ENCODE data around the gene PPP2R2B.

DNA sequence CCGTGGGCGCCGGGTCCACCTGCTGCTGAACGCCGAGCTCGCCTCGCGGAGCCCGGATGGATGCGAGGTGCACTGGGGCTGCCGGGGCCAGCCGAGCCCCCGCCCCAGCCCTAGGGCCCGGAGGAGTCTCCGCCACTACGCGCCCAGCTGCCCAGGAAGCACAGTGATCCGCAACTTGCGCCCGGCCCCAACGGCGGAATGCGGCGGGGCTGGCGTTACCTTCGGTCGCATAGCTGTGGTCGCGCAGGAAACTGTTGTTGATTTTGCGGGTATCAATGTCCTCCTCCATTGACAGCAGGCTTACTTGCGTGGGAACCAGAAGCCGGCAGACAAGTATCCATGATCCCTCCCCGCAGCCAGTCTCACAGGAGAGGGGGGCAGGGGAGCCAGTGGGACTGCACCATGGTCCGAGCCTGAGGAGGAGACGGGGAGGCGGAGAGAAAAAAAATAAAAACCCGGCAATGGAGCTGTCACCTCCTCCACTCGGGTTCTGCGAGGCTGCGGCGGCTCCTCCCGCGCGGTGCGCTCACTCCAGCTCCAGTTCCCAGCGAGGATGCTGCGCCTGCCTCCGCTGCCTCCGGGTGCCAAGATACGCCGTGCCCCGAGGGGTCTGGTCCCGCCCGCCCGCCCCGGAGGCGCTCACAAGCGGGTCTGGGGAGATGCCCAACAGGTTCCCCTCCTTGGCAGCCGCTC lies 628 bp downstream of the PPP2R2B start:
- TF ChIP-seq, protein P1, sequence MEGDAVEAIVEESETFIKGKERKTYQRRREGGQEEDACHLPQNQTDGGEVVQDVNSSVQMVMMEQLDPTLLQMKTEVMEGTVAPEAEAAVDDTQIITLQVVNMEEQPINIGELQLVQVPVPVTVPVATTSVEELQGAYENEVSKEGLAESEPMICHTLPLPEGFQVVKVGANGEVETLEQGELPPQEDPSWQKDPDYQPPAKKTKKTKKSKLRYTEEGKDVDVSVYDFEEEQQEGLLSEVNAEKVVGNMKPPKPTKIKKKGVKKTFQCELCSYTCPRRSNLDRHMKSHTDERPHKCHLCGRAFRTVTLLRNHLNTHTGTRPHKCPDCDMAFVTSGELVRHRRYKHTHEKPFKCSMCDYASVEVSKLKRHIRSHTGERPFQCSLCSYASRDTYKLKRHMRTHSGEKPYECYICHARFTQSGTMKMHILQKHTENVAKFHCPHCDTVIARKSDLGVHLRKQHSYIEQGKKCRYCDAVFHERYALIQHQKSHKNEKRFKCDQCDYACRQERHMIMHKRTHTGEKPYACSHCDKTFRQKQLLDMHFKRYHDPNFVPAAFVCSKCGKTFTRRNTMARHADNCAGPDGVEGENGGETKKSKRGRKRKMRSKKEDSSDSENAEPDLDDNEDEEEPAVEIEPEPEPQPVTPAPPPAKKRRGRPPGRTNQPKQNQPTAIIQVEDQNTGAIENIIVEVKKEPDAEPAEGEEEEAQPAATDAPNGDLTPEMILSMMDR (conservative IDR thresholded peaks at IDR 0.05; ENCODE audit: low read depth, low read length), result no peak
- TF ChIP-seq RFX5 (IDR thresholded peaks at IDR 0.05; ENCODE audit: low read depth, low read length), result no peak
- no peak for TF ChIP-seq SMC3 (IDR thresholded peaks at IDR 0.05; ENCODE audit: low read depth, low read length)
- TF ChIP-seq POLR2A (IDR thresholded peaks at IDR 0.05; ENCODE audit: low read depth, low read length), result no peak
- TF ChIP-seq CHD1 (IDR thresholded peaks at IDR 0.05; ENCODE audit: low read depth, low read length), result no peak
- no peak for TF ChIP-seq CEBPB (IDR thresholded peaks at IDR 0.05; ENCODE audit: low read depth, low read length)
- no peak for TF ChIP-seq RAD21 (IDR thresholded peaks at IDR 0.05; ENCODE audit: low read length)
- TF ChIP-seq, protein P2, sequence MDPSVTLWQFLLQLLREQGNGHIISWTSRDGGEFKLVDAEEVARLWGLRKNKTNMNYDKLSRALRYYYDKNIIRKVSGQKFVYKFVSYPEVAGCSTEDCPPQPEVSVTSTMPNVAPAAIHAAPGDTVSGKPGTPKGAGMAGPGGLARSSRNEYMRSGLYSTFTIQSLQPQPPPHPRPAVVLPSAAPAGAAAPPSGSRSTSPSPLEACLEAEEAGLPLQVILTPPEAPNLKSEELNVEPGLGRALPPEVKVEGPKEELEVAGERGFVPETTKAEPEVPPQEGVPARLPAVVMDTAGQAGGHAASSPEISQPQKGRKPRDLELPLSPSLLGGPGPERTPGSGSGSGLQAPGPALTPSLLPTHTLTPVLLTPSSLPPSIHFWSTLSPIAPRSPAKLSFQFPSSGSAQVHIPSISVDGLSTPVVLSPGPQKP (IDR thresholded peaks at IDR 0.05; ENCODE audit: borderline replicate concordance, low read depth, low read length), result no peak
- no peak for TF ChIP-seq MXI1 (IDR thresholded peaks at IDR 0.05; ENCODE audit: borderline replicate concordance, low read depth, low read length)
- no peak for TF ChIP-seq MAFK (IDR thresholded peaks at IDR 0.05; ENCODE audit: low read depth, low read length)
- no peak for TF ChIP-seq MAZ (IDR thresholded peaks at IDR 0.05; ENCODE audit: borderline replicate concordance, low read depth, low read length)
- no peak for TF ChIP-seq BHLHE40 (IDR thresholded peaks at IDR 0.05; ENCODE audit: low read depth, low read length)
